DOHH2 (cell line): ENCODE results near the gene ZNF365.

Experiments
- H3F3A ChIP-seq: fragments of 200-600 bp; sonication (generic), shearing (Covaris generic); 2 replicates; pipeline ENCODE4 v1.6.0; 2016; ENCODE audit warnings: antibody characterized with exemption, mild to moderate bottlenecking; ENCODE audit not compliant: control insufficient read depth, insufficient read depth
- H3K27ac ChIP-seq: fragments of 200-600 bp; sonication (generic); 2 replicates; pipeline ENCODE4 v1.5.1; 2014; ENCODE audit warnings: low read depth, mild to moderate bottlenecking, low read length, moderate library complexity
- H3K27me3 ChIP-seq: fragments of 200-600 bp; sonication (generic); 2 replicates; pipeline ENCODE4 v1.6.1; 2014; ENCODE audit warnings: mild to moderate bottlenecking, low read length, mixed read lengths; ENCODE audit not compliant: control insufficient read depth
- H3K36me3 ChIP-seq: fragments of 200-600 bp; sonication (generic); 2 replicates; pipeline ENCODE4 v1.6.1; 2014; ENCODE audit warnings: mild to moderate bottlenecking, low read length, moderate library complexity, mixed read lengths; ENCODE audit not compliant: control insufficient read depth
- H3K4me1 ChIP-seq: fragments of 200-600 bp; sonication (generic); 2 replicates; pipeline ENCODE4 v1.6.1; 2014; ENCODE audit warnings: mild to moderate bottlenecking, low read length, mixed read lengths; ENCODE audit not compliant: control insufficient read depth
- H3K4me2 ChIP-seq: fragments of 200-600 bp; sonication (generic); 2 replicates; pipeline ENCODE4 v1.6.0; 2014; ENCODE audit warnings: mild to moderate bottlenecking, low read length, moderate library complexity
- H3K4me3 ChIP-seq: fragments of 200-600 bp; sonication (generic); 2 replicates; pipeline ENCODE4 v1.5.1; 2014; ENCODE audit warnings: mild to moderate bottlenecking, low read length, mixed read lengths
- H3K79me2 ChIP-seq: fragments of 200-600 bp; sonication (generic); 2 replicates; pipeline ENCODE4 v1.6.1; 2014; ENCODE audit warnings: mild to moderate bottlenecking, low read length, mixed read lengths; ENCODE audit not compliant: control insufficient read depth
- H3K9me2 ChIP-seq: fragments of 200-600 bp; sonication (generic); replicated peaks from 2 replicates; pipeline ENCODE4 v1.6.1; 2014; ENCODE audit warnings: mild to moderate bottlenecking, low read length, mixed read lengths; ENCODE audit not compliant: control insufficient read depth
- H3K9me3 ChIP-seq: fragments of 200-600 bp; sonication (generic); 2 replicates; pipeline ENCODE4 v1.6.1; 2014; ENCODE audit warnings: antibody characterized with exemption, low read length, mixed read lengths; ENCODE audit not compliant: control insufficient read depth, insufficient read depth
- H4K20me1 ChIP-seq: fragments of 200-600 bp; sonication (generic); 2 replicates; pipeline ENCODE4 v1.6.0; 2014; ENCODE audit warnings: low read depth, mild to moderate bottlenecking, antibody characterized with exemption, low read length, moderate library complexity; ENCODE audit not compliant: control insufficient read depth, insufficient read depth
- CTCF ChIP-seq: fragments of 200-600 bp; sonication (generic); IDR thresholded peaks from one replicate; pipeline ENCODE4 v1.5.1; 2014; ENCODE audit warnings: antibody characterized with exemption, mild to moderate bottlenecking, low read depth, low read length; ENCODE audit not compliant: poor library complexity, severe bottlenecking
- EZH2phosphoT487 ChIP-seq: fragments of 200-600 bp; sonication (generic); IDR thresholded peaks from 2 replicates; pipeline ENCODE4 v1.6.1; 2017; ENCODE audit warnings: borderline replicate concordance, mild to moderate bottlenecking, antibody characterized with exemption, low read length, moderate library complexity, mixed read lengths

ZNF365 gene

GRCh38 chr10:62451611-62451975, 77.4 kb downstream of the ZNF365 start:
- H3K27ac ChIP-seq: no peak overlapping the region
- H3K36me3 ChIP-seq: no peaks in the 10 kb centered on the region
- no peak for TF ChIP-seq CTCF
- no peak for TF ChIP-seq EZH2phosphoT487
- peaks cover 5% of the 10 kb centered on the region for H3K4me1 ChIP-seq
- no peaks in the 10 kb centered on the region for H3F3A ChIP-seq
- no peak overlapping the region for H3K4me3 ChIP-seq
- H3K9me2 ChIP-seq: no peaks in the 10 kb centered on the region
- no peaks in the 10 kb centered on the region for H4K20me1 ChIP-seq
- H3K27me3 ChIP-seq: 0 out of 2 replicates have a peak, but pooled peaks cover 10% of the 10 kb centered on the region
- no peak overlapping the region for H3K4me2 ChIP-seq
- no peaks in the 10 kb centered on the region for H3K9me3 ChIP-seq
- no peaks in the 10 kb centered on the region for H3K79me2 ChIP-seq
